Caco-2 (cell line): Measurements from ENCODE around the gene PRR19. TPM values are rescaled to one million over a fixed set of nuclear protein-coding genes. Genes with fewer than 3 reads are reported as not detected.

Source experiments
- BruUV-seq: library from RNA; stranded (reverse); fragments of 400-500 nt; replicated peaks from 2 replicates; lab custom pipeline; 2021; lab: Mats Ljungman, UMichigan
- CTCF ChIA-PET: fragments of 300-600 bp; sonication (Branson Sonifier 250); formaldehyde crosslinking; loops from one replicate; lab custom pipeline; 2022; ENCODE audit warnings: antibody characterized with exemption; lab: Charles Lee
- POLR2A ChIA-PET: fragments of 300-600 bp; sonication (Branson Sonifier 250); formaldehyde crosslinking; loops from one replicate; lab custom pipeline; 2022; ENCODE audit warnings: antibody characterized with exemption; lab: Charles Lee
- DNase-seq, 2 experiments: peaks; one replicate each; pipeline versions ENCODE4 v3.0.0 to v3.0.0-alpha.2; 2020 to 2022
- H3K27me3 ChIP-seq: replicated peaks from 2 replicates; pipeline ENCODE4 v1.6.0; 2011; ENCODE audit warnings: low read length; ENCODE audit not compliant: control insufficient read depth, insufficient read depth
- H3K36me3 ChIP-seq: 2 replicates; pipeline ENCODE4 v1.5.1; 2011; ENCODE audit warnings: low read length; ENCODE audit not compliant: control insufficient read depth, insufficient read depth
- H3K4me1 ChIP-seq: fragments of 250-450 bp; sonication (Bioruptor Pico); 2 replicates; pipeline ENCODE4 v1.5.1; 2020; ENCODE audit warnings: mild to moderate bottlenecking
- H3K4me3 ChIP-seq: 2 replicates; pipeline ENCODE4 v1.5.1; 2011; ENCODE audit warnings: low read depth, mild to moderate bottlenecking, control low read depth, low read length
- H3K9me3 ChIP-seq: fragments of 250-450 bp; sonication (Bioruptor Pico); 2 replicates; pipeline ENCODE4 v1.5.1; 2020; ENCODE audit warnings: mild to moderate bottlenecking, moderate library complexity
- H3K27ac Mint-ChIP-seq: one replicate; pipeline ENCODE4 v1.8.0; 2022; ENCODE audit warnings: mixed read lengths; ENCODE audit not compliant: unreplicated experiment
- H3K27me3 Mint-ChIP-seq: one replicate; pipeline ENCODE4 v1.8.0; 2022; ENCODE audit warnings: mixed read lengths; ENCODE audit not compliant: insufficient read depth, unreplicated experiment
- H3K36me3 Mint-ChIP-seq: one replicate; pipeline ENCODE4 v1.8.0; 2022; ENCODE audit warnings: mild to moderate bottlenecking, mixed read lengths; ENCODE audit not compliant: insufficient read depth, unreplicated experiment
- H3K4me1 Mint-ChIP-seq: one replicate; pipeline ENCODE4 v1.8.0; 2022; ENCODE audit warnings: low read depth, mixed read lengths; ENCODE audit not compliant: unreplicated experiment
- H3K4me3 Mint-ChIP-seq: one replicate; pipeline ENCODE4 v1.8.0; 2022; ENCODE audit warnings: mild to moderate bottlenecking, moderate library complexity, mixed read lengths; ENCODE audit not compliant: unreplicated experiment
- H3K9me3 Mint-ChIP-seq: one replicate; pipeline ENCODE4 v1.8.0; 2022; ENCODE audit warnings: mixed read lengths; ENCODE audit not compliant: unreplicated experiment
- intact Hi-C: fragments of 100-400 bp; cut with micrococcal nuclease; formaldehyde crosslinking; loops from one replicate; pipeline ENCODE4 v1.10.0; 2022; ENCODE audit not compliant: unreplicated experiment
- total RNA-seq: library from RNA; stranded (reverse); gene quantifications from 2 replicates; pipeline ENCODE4 v1.2.3, GENCODE V29; 2022
- TF ChIP-seq, protein P1 (sequence below), 2 experiments: fragments of 200-600 bp in 1 of 2; IDR thresholded peaks; 1 replicate in 1 of 2; 2 replicates in 1 of 2; pipeline versions ENCODE4 v1.5.1 to v1.8.0; 2011 to 2022; ENCODE audit warnings: antibody characterized with exemption in 1 of 2, control low read depth in 1 of 2, inconsistent platforms in 1 of 2, low read depth in 1 of 2, low read length in 1 of 2, mild to moderate bottlenecking in 1 of 2, moderate library complexity in 1 of 2; ENCODE audit not compliant: insufficient read depth in 1 of 2, severe bottlenecking in 1 of 2, unreplicated experiment in 1 of 2

Gene PRR19
- total RNA-seq, 1 experiment from 2014 or later: 2.8 TPM

DNA sequence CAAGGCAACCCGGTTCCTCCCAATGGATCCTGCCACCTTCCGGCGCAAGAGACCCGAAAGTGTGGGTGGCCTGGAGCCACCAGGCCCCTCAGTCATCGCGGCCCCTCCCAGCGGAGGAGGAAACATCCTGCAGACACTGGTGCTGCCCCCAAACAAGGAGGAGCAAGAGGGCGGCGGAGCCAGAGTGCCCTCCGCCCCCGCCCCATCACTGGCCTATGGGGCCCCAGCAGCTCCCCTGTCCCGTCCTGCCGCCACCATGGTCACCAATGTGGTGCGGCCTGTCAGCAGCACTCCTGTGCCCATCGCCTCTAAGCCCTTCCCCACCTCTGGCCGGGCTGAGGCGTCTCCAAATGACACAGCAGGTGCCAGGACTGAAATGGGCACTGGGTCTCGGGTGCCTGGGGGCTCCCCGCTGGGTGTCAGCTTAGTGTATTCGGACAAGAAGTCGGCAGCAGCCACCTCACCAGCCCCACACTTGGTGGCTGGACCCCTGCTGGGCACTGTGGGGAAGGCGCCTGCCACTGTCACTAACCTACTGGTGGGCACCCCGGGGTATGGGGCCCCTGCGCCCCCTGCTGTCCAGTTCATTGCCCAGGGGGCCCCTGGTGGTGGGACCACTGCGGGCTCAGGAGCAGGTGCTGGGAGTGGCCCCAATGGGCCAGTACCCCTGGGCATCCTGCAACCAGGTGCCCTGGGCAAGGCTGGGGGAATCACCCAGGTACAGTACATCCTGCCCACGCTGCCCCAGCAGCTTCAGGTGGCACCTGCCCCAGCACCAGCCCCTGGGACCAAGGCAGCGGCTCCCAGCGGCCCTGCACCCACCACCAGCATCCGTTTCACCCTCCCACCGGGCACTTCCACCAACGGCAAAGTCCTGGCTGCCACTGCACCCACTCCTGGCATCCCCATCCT is 11.2 kb upstream of the PRR19 start:
- TF ChIP-seq, protein P1, sequence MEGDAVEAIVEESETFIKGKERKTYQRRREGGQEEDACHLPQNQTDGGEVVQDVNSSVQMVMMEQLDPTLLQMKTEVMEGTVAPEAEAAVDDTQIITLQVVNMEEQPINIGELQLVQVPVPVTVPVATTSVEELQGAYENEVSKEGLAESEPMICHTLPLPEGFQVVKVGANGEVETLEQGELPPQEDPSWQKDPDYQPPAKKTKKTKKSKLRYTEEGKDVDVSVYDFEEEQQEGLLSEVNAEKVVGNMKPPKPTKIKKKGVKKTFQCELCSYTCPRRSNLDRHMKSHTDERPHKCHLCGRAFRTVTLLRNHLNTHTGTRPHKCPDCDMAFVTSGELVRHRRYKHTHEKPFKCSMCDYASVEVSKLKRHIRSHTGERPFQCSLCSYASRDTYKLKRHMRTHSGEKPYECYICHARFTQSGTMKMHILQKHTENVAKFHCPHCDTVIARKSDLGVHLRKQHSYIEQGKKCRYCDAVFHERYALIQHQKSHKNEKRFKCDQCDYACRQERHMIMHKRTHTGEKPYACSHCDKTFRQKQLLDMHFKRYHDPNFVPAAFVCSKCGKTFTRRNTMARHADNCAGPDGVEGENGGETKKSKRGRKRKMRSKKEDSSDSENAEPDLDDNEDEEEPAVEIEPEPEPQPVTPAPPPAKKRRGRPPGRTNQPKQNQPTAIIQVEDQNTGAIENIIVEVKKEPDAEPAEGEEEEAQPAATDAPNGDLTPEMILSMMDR (IDR thresholded peaks at IDR 0.05; ENCODE audit: insufficient read depth in 1 of 2, low read depth in 1 of 2, low read length in 1 of 2, severe bottlenecking in 1 of 2, unreplicated experiment in 1 of 2): peak; percentile 80 to 88
- intact Hi-C loops: no loop called here
- POLR2A ChIA-PET: interaction anchor here (0.7 kb wide), 1 partner anchor 48 kb away, joined by 3 read pairs; no protein-coding TSS in a partner anchor
- peaks cover 45% of the 10 kb centered on the region for H3K36me3 Mint-ChIP-seq
- peaks cover 3% of the 10 kb centered on the region for H3K36me3 ChIP-seq
- no peak overlapping the region for H3K4me3 Mint-ChIP-seq
- H3K27ac Mint-ChIP-seq: no peak overlapping the region
- H3K4me1 ChIP-seq: peaks cover 9% of the 10 kb centered on the region; the same call in 1 of the 2 replicates
- H3K9me3 Mint-ChIP-seq: no peaks in the 10 kb centered on the region
- H3K4me3 ChIP-seq: no peak overlapping the region
- no peaks in the 10 kb centered on the region for H3K27me3 ChIP-seq
- H3K9me3 ChIP-seq: no peaks in the 10 kb centered on the region
- BruUV-seq: no TSS peak
- CTCF ChIA-PET: no interaction called here
- DNase-seq: peak; percentile 64 to 75
- H3K27me3 Mint-ChIP-seq: no peaks in the 10 kb centered on the region
- peaks cover 14% of the 10 kb centered on the region for H3K4me1 Mint-ChIP-seq

DNA sequence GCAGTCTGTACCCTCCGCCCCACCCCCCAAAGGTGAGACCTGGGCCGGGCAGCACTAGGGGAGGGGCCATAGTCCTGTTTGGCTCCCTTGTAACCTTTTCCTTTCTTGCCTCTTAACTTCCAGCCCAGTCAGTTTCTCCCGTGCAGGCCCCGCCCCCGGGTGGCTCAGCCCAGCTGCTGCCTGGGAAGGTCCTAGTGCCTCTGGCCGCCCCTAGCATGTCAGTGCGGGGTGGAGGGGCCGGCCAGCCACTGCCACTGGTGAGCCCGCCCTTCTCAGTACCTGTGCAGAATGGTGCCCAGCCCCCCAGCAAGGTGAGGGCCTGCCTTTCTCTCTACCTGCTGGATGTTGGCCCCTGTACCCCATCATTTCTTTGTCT is 10.5 kb upstream of the PRR19 start:
- H3K4me1 ChIP-seq: 0 out of 2 replicates have a peak, but pooled peaks cover 6% of the 10 kb centered on the region

More for the DNA sequence above, 10.5 kb upstream of the PRR19 start:
- H3K4me1 Mint-ChIP-seq: peaks cover 14% of the 10 kb centered on the region
- Histone ChIP-seq H3K27me3 (no peaks in the 10 kb centered on the region), H3K4me3 (no peak overlapping the region), H3K9me3 (no peaks in the 10 kb centered on the region), H3K36me3 (peaks cover 3% of the 10 kb centered on the region)
- peaks cover 46% of the 10 kb centered on the region for H3K36me3 Mint-ChIP-seq
- intact Hi-C loops: no loop called here
- TF ChIP-seq, protein P1 (IDR thresholded peaks at IDR 0.05; ENCODE audit: insufficient read depth in 1 of 2, low read depth in 1 of 2, low read length in 1 of 2, severe bottlenecking in 1 of 2, unreplicated experiment in 1 of 2): no peak
- peak overlapping the region; percentile 5 for H3K27ac Mint-ChIP-seq
- ChIA-PET POLR2A (no interaction called here), CTCF (no interaction called here)
- H3K9me3 Mint-ChIP-seq: no peaks in the 10 kb centered on the region
- BruUV-seq: no TSS peak
- H3K27me3 Mint-ChIP-seq: no peaks in the 10 kb centered on the region
- H3K4me3 Mint-ChIP-seq: no peak overlapping the region
- peak in 1 of 2 experiments; percentile 44 for DNase-seq
